B cell (primary cell): Measurements from ENCODE around the gene RNF103. TPM values are rescaled to one million over a fixed set of nuclear protein-coding genes. Genes with fewer than 3 reads are reported as not detected.

Source experiments
- ATAC-seq: fragments of 200-7000 bp; cut with Tn5 transposase; one replicate; pipeline ENCODE4 v1.10.0; 2021; ENCODE audit warnings: low read depth, mild to moderate bottlenecking, moderate number of reproducible peaks, moderate library complexity
- CTCF ChIA-PET: fragments of 350-600 bp; sonication (Branson Sonifier 250); formaldehyde crosslinking; loops from one replicate; lab custom pipeline; 2021; ENCODE audit warnings: antibody characterized with exemption, inconsistent platforms; lab: Charles Lee
- POLR2A ChIA-PET: fragments of 350-600 bp; sonication (Branson Sonifier 250); formaldehyde crosslinking; loops from one replicate; lab custom pipeline; 2021; ENCODE audit warnings: antibody characterized with exemption; lab: Charles Lee
- DNase-seq: peaks from one replicate; pipeline ENCODE4 v3.0.0; 2013
- H2AFZ ChIP-seq: 2 replicates; pipeline ENCODE4 v1.6.1; 2012; ENCODE audit warnings: mild to moderate bottlenecking, low read depth, low read length; ENCODE audit not compliant: insufficient read depth, poor library complexity, severe bottlenecking
- H3K27ac ChIP-seq, 2 donors: 1 replicate in 1 of 2; 2 replicates in 1 of 2; pipeline ENCODE4 v1.5.1; 2012 to 2013; ENCODE audit warnings: low read length in 2 of 2, mild to moderate bottlenecking in 2 of 2, moderate library complexity in 1 of 2
- H3K27me3 ChIP-seq, 4 experiments: fragments of 200-600 bp in 1 of 4; sonication (generic) in 1 of 4; replicated peaks in 1 of 4; 1 replicate in 2 of 4; 2 replicates in 2 of 4; pipeline versions ENCODE4 v1.6.1 to v1.7.0; 2013 to 2016; ENCODE audit warnings: low read length in 3 of 4, mild to moderate bottlenecking in 2 of 4, mixed read lengths in 1 of 4, moderate library complexity in 1 of 4; ENCODE audit not compliant: insufficient read depth in 4 of 4, control insufficient read depth in 3 of 4; ENCODE audit errors: control extremely low read depth in 1 of 4
- H3K36me3 ChIP-seq, 2 experiments: replicated peaks in 1 of 2; 1 replicate in 1 of 2; 2 replicates in 1 of 2; pipeline versions ENCODE4 v1.6.1 to v1.7.1; 2013; ENCODE audit warnings: low read length in 1 of 2; ENCODE audit not compliant: insufficient read depth in 2 of 2, control insufficient read depth in 1 of 2; ENCODE audit errors: control extremely low read depth in 1 of 2, extremely low read depth in 1 of 2
- H3K4me1 ChIP-seq, 2 donors: fragments of 200-600 bp in 1 of 2; sonication (generic) in 1 of 2; 1 replicate in 1 of 2; 2 replicates in 1 of 2; pipeline versions ENCODE4 v1.5.1 to v1.6.1; 2013 to 2017; ENCODE audit warnings: low read length in 2 of 2; ENCODE audit not compliant: control insufficient read depth in 2 of 2, insufficient read depth in 2 of 2
- H3K4me2 ChIP-seq: replicated peaks from 2 replicates; pipeline ENCODE3; 2012; ENCODE audit warnings: mild to moderate bottlenecking, low read depth, low read length; ENCODE audit not compliant: poor library complexity, severe bottlenecking
- H3K4me3 ChIP-seq, 5 experiments: fragments of 200-600 bp in 1 of 5; sonication (generic) in 1 of 5; 1 replicate in 3 of 5; 2 replicates in 2 of 5; pipeline versions ENCODE4 v1.5.1 to v1.7.0; 2011 to 2016; ENCODE audit warnings: low read length in 4 of 5, mild to moderate bottlenecking in 4 of 5, low read depth in 2 of 5, control low read depth in 1 of 5, moderate library complexity in 1 of 5; ENCODE audit not compliant: insufficient read depth in 1 of 5; ENCODE audit errors: control extremely low read depth in 1 of 5, extremely low read depth in 1 of 5
- H3K79me2 ChIP-seq: fragments of 200-600 bp; sonication (generic); one replicate; pipeline ENCODE4 v1.6.0; 2016; ENCODE audit warnings: low read length; ENCODE audit not compliant: control insufficient read depth, insufficient read depth
- H3K9ac ChIP-seq: fragments of 200-600 bp; sonication (generic); 2 replicates; pipeline ENCODE4 v1.6.1; 2017; ENCODE audit warnings: mild to moderate bottlenecking, low read length, moderate library complexity
- H3K9me3 ChIP-seq, 3 donors: one replicate each; pipeline versions ENCODE4 v1.6.1 to v1.7.1; 2013; ENCODE audit warnings: low read length in 2 of 3; ENCODE audit not compliant: control insufficient read depth in 2 of 3, insufficient read depth in 1 of 3; ENCODE audit errors: control extremely low read depth in 1 of 3
- H4K20me1 ChIP-seq: 2 replicates; pipeline ENCODE4 v1.6.0; 2012; ENCODE audit warnings: mild to moderate bottlenecking, low read length; ENCODE audit not compliant: insufficient read depth, control insufficient read depth, poor library complexity, severe bottlenecking
- H3K27ac Mint-ChIP-seq: one replicate; pipeline ENCODE4 v1.8.0; 2021; ENCODE audit warnings: mixed read lengths
- H3K27me3 Mint-ChIP-seq: one replicate; pipeline ENCODE4 v1.8.0; 2021; ENCODE audit warnings: mixed read lengths
- H3K4me1 Mint-ChIP-seq: one replicate; pipeline ENCODE4 v1.8.0; 2021; ENCODE audit warnings: mixed read lengths
- H3K4me3 Mint-ChIP-seq: one replicate; pipeline ENCODE4 v1.8.0; 2021; ENCODE audit warnings: mixed read lengths
- H3K9me3 Mint-ChIP-seq: one replicate; pipeline ENCODE4 v1.8.0; 2022; ENCODE audit warnings: mixed read lengths; ENCODE audit not compliant: insufficient read depth
- EZH2 ChIP-seq: IDR thresholded peaks from 2 replicates; pipeline ENCODE4 v1.6.1; 2012; ENCODE audit warnings: borderline replicate concordance, low read depth, mild to moderate bottlenecking, moderate library complexity, low read length; ENCODE audit not compliant: insufficient read depth, poor library complexity, severe bottlenecking
- WGBS: methylation state at CpG from one replicate; pipeline ENCODE4 v1.1.5; 2013; ENCODE audit warnings: missing lambda C conversion rate; ENCODE audit not compliant: insufficient coverage; 5-methylcytosine and 5-hydroxymethylcytosine counted together
- intact Hi-C: fragments of 100-400 bp; cut with micrococcal nuclease; formaldehyde crosslinking; loops from one replicate; pipeline ENCODE4 v1.10.0; 2022
- polyA plus RNA-seq: library from polyadenylated mRNA; depleted of rRNA; stranded (reverse); fragments of >200 nt; gene quantifications from 2 replicates; pipeline ENCODE4 v1.2.3, GENCODE V29; 2012
- total RNA-seq, 2 donors: library from RNA; stranded (reverse); fragments of 120-200 nt in 1 of 2; gene quantifications; 1 replicate in 1 of 2; 2 replicates in 1 of 2; pipeline versions ENCODE4 v1.2.3 to v1.2.4, GENCODE V29; 2013 to 2022
- TF ChIP-seq, protein P1 (sequence below): fragments of 200-600 bp; IDR thresholded peaks from one replicate; pipeline ENCODE4 v1.8.0; 2022; ENCODE audit warnings: antibody characterized with exemption, mild to moderate bottlenecking

RNF103 gene
- total and polyA plus RNA-seq, 2 donors (not counting 1 experiment from before 2014, with no cell fraction given), result 23.7 to 37.2 TPM

DNA sequence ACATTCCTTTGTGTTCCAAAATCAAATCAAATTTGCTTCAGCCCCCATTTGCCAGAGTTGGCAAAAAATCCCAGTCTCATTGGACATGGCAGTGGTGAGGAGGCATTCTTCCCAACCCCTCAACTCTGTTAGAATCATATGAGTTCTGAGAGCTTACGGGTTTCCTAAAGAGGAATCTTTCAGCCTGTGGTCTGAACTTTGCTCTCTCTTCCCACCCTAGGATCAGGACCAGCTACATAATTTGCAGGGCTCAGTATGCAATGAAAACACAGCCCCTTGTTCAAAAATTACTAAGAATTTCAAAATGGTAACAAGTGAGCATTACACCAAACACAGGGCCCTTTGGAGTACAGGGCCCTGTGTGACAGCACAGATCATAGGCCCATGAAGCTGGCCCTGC, 49.3 kb upstream of the RNF103 start:
- no peaks in the 10 kb centered on the region for H3K4me1 Mint-ChIP-seq
- CTCF ChIA-PET, result no interaction called here

DNA sequence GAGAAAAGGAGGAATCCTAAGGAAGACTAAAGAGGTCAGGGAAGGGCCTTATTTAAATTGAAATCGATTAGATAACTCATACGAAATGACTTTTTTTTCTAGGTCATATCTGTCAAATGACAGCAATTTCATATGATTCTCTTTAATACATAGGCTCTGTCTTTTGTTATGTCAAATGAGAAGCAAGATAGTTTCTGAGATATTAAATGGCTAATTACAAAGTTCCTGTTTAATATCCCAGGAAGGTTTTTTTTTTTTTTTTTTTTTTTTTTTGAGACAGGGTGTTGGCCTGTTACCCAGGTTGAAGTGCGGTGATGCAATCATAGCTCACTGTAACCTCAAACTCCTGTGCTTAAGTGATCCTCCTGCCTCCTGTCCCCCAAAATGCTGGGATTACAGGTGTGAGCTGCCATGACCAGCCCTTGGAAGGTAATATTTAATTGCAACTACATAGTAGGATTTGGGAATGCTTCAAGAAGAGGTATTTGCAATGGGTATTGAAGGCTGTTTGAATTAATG, 48.4 kb upstream of the RNF103 start:
- Histone ChIP-seq H3K27ac (no peak overlapping the region), H3K4me2 (no peak overlapping the region), H3K36me3 (no peaks in the 10 kb centered on the region), H3K9ac (no peak overlapping the region), H3K4me3 (no peak overlapping the region), H4K20me1 (no peaks in the 10 kb centered on the region), H2AFZ (no peak overlapping the region), H3K4me1 (no peaks in the 10 kb centered on the region), H3K27me3 (no peaks in the 10 kb centered on the region), H3K79me2 (no peaks in the 10 kb centered on the region), H3K9me3 (no peaks in the 10 kb centered on the region)
- H3K4me1 Mint-ChIP-seq, result no peaks in the 10 kb centered on the region
- intact Hi-C loops, result no loop called here
- DNase-seq (no peak), ATAC-seq (no peak)
- WGBS, result no CpG with 5 or more reads among the region's 3 CpGs
- no peak overlapping the region for H3K27ac Mint-ChIP-seq
- peaks cover 5% of the 10 kb centered on the region for H3K9me3 Mint-ChIP-seq
- CTCF ChIA-PET, result interaction anchor here (0.7 kb wide), 1 partner anchor 276 kb away, joined by 4 read pairs; no protein-coding TSS in a partner anchor
- H3K4me3 Mint-ChIP-seq, result no peak overlapping the region
- TF ChIP-seq, protein P1, sequence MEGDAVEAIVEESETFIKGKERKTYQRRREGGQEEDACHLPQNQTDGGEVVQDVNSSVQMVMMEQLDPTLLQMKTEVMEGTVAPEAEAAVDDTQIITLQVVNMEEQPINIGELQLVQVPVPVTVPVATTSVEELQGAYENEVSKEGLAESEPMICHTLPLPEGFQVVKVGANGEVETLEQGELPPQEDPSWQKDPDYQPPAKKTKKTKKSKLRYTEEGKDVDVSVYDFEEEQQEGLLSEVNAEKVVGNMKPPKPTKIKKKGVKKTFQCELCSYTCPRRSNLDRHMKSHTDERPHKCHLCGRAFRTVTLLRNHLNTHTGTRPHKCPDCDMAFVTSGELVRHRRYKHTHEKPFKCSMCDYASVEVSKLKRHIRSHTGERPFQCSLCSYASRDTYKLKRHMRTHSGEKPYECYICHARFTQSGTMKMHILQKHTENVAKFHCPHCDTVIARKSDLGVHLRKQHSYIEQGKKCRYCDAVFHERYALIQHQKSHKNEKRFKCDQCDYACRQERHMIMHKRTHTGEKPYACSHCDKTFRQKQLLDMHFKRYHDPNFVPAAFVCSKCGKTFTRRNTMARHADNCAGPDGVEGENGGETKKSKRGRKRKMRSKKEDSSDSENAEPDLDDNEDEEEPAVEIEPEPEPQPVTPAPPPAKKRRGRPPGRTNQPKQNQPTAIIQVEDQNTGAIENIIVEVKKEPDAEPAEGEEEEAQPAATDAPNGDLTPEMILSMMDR, result no peak
- TF ChIP-seq EZH2, result no peak
- POLR2A ChIA-PET, result no interaction called here
- H3K27me3 Mint-ChIP-seq, result no peaks in the 10 kb centered on the region

More for the DNA sequence above, 49.3 kb upstream of the RNF103 start:
- POLR2A ChIA-PET, result no interaction called here
- Histone ChIP-seq H2AFZ (no peak overlapping the region), H3K4me2 (no peak overlapping the region), H3K36me3 (no peaks in the 10 kb centered on the region), H3K4me3 (no peak overlapping the region), H3K27ac (no peak overlapping the region), H3K4me1 (no peaks in the 10 kb centered on the region), H4K20me1 (no peaks in the 10 kb centered on the region), H3K79me2 (no peaks in the 10 kb centered on the region), H3K27me3 (no peaks in the 10 kb centered on the region), H3K9me3 (no peaks in the 10 kb centered on the region), H3K9ac (no peak overlapping the region)
- H3K27ac Mint-ChIP-seq, result no peak overlapping the region
- TF ChIP-seq, protein P1, result no peak
- TF ChIP-seq EZH2, result no peak
- WGBS, result no CpG with 5 or more reads among the region's 1 CpG
- no peak overlapping the region for H3K4me3 Mint-ChIP-seq
- no peak for DNase-seq
- intact Hi-C loops, result no loop called here
- no peak for ATAC-seq
- H3K9me3 Mint-ChIP-seq, result peaks cover 5% of the 10 kb centered on the region
- H3K27me3 Mint-ChIP-seq, result no peaks in the 10 kb centered on the region
